ENCODE data around the gene POPDC2.

Gene POPDC2

DNA sequence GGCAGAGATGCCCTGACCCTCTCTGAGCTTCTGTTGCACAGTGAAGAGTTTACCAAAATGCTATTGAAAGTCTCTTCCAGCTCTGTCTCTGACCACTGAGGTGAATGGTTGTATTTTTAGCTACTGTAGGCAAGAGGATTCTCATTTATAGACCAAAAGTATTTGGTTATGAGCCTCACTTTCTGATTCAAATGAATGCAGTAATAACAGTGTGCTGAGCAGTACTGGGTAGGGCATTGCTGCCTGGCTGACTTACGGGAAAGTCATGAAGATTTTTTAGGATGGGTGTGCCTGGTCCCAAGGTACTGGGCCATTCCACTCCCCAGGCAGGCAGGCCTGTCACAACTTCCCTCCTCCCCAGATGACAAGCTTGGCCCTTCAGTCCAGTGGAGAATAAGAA, 47.2 kb downstream of the POPDC2 start:
- H3K4me1 ChIP-seq (ENCODE audit: control insufficient read depth, insufficient read depth, low read length), result no peaks in the 10 kb centered on the region
- H3K9me3 ChIP-seq (ENCODE audit: control insufficient read depth, insufficient read depth, low read depth, low read length), result no peaks in the 10 kb centered on the region
- ChIA-PET POLR2A (no interaction called here), CTCF (interaction anchor here (0.6 kb wide), 1 partner anchor 14 kb away, joined by 4 read pairs; no protein-coding TSS in a partner anchor)
- no peak overlapping the region for H3K27ac ChIP-seq (ENCODE audit: extremely low read depth, low read depth, low read length)
- no peak overlapping the region for H3K4me3 ChIP-seq (ENCODE audit: low read depth, low read length)
- TF ChIP-seq KLF10 (tag by site-specific recombination; IDR thresholded peaks at IDR 0.05), result no peak
- TF ChIP-seq, protein P1, sequence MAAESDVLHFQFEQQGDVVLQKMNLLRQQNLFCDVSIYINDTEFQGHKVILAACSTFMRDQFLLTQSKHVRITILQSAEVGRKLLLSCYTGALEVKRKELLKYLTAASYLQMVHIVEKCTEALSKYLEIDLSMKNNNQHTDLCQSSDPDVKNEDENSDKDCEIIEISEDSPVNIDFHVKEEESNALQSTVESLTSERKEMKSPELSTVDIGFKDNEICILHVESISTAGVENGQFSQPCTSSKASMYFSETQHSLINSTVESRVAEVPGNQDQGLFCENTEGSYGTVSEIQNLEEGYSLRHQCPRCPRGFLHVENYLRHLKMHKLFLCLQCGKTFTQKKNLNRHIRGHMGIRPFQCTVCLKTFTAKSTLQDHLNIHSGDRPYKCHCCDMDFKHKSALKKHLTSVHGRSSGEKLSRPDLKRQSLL (tag by site-specific recombination; IDR thresholded peaks at IDR 0.05), result no peak
- no peak for TF ChIP-seq ZNF350 (tag by site-specific recombination; IDR thresholded peaks at IDR 0.05)
- TF ChIP-seq, protein P2, sequence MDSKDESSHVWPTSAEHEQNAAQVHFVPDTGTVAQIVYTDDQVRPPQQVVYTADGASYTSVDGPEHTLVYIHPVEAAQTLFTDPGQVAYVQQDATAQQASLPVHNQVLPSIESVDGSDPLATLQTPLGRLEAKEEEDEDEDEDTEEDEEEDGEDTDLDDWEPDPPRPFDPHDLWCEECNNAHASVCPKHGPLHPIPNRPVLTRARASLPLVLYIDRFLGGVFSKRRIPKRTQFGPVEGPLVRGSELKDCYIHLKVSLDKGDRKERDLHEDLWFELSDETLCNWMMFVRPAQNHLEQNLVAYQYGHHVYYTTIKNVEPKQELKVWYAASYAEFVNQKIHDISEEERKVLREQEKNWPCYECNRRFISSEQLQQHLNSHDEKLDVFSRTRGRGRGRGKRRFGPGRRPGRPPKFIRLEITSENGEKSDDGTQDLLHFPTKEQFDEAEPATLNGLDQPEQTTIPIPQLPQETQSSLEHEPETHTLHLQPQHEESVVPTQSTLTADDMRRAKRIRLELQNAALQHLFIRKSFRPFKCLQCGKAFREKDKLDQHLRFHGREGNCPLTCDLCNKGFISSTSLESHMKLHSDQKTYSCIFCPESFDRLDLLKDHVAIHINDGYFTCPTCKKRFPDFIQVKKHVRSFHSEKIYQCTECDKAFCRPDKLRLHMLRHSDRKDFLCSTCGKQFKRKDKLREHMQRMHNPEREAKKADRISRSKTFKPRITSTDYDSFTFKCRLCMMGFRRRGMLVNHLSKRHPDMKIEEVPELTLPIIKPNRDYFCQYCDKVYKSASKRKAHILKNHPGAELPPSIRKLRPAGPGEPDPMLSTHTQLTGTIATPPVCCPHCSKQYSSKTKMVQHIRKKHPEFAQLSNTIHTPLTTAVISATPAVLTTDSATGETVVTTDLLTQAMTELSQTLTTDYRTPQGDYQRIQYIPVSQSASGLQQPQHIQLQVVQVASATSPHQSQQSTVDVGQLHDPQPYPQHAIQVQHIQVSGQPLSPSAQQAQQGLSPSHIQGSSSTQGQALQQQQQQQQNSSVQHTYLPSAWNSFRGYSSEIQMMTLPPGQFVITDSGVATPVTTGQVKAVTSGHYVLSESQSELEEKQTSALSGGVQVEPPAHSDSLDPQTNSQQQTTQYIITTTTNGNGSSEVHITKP (tag by site-specific recombination; IDR thresholded peaks at IDR 0.05), result no peak
- TF ChIP-seq, protein P3, sequence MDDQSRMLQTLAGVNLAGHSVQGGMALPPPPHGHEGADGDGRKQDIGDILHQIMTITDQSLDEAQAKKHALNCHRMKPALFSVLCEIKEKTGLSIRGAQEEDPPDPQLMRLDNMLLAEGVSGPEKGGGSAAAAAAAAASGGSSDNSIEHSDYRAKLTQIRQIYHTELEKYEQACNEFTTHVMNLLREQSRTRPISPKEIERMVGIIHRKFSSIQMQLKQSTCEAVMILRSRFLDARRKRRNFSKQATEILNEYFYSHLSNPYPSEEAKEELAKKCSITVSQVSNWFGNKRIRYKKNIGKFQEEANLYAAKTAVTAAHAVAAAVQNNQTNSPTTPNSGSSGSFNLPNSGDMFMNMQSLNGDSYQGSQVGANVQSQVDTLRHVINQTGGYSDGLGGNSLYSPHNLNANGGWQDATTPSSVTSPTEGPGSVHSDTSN (CRISPR knock-in tag; IDR thresholded peaks at IDR 0.05), result no peak
- TF ChIP-seq, protein P4, sequence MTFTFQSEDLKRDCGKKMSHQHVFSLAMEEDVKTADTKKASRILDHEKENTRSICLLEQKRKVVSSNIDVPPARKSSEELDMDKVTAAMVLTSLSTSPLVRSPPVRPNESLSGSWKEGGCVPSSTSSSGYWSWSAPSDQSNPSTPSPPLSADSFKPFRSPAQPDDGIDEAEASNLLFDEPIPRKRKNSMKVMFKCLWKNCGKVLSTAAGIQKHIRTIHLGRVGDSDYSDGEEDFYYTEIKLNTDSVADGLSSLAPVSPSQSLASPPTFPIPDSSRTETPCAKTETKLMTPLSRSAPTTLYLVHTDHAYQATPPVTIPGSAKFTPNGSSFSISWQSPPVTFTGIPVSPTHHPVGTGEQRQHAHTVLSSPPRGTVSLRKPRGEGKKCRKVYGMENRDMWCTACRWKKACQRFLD (tag by site-specific recombination; IDR thresholded peaks at IDR 0.05), result no peak
- no peak for TF ChIP-seq ZNF335 (tag by site-specific recombination; conservative IDR thresholded peaks at IDR 0.05)
- no peak for TF ChIP-seq ZNF555 (tag by site-specific recombination; conservative IDR thresholded peaks at IDR 0.05)
- TF ChIP-seq, protein P5, sequence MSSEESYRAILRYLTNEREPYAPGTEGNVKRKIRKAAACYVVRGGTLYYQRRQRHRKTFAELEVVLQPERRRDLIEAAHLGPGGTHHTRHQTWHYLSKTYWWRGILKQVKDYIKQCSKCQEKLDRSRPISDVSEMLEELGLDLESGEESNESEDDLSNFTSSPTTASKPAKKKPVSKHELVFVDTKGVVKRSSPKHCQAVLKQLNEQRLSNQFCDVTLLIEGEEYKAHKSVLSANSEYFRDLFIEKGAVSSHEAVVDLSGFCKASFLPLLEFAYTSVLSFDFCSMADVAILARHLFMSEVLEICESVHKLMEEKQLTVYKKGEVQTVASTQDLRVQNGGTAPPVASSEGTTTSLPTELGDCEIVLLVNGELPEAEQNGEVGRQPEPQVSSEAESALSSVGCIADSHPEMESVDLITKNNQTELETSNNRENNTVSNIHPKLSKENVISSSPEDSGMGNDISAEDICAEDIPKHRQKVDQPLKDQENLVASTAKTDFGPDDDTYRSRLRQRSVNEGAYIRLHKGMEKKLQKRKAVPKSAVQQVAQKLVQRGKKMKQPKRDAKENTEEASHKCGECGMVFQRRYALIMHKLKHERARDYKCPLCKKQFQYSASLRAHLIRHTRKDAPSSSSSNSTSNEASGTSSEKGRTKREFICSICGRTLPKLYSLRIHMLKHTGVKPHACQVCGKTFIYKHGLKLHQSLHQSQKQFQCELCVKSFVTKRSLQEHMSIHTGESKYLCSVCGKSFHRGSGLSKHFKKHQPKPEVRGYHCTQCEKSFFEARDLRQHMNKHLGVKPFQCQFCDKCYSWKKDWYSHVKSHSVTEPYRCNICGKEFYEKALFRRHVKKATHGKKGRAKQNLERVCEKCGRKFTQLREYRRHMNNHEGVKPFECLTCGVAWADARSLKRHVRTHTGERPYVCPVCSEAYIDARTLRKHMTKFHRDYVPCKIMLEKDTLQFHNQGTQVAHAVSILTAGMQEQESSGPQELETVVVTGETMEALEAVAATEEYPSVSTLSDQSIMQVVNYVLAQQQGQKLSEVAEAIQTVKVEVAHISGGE (tag by site-specific recombination; conservative IDR thresholded peaks at IDR 0.05; ENCODE audit: low read depth), result no peak
- TF ChIP-seq, protein P6, sequence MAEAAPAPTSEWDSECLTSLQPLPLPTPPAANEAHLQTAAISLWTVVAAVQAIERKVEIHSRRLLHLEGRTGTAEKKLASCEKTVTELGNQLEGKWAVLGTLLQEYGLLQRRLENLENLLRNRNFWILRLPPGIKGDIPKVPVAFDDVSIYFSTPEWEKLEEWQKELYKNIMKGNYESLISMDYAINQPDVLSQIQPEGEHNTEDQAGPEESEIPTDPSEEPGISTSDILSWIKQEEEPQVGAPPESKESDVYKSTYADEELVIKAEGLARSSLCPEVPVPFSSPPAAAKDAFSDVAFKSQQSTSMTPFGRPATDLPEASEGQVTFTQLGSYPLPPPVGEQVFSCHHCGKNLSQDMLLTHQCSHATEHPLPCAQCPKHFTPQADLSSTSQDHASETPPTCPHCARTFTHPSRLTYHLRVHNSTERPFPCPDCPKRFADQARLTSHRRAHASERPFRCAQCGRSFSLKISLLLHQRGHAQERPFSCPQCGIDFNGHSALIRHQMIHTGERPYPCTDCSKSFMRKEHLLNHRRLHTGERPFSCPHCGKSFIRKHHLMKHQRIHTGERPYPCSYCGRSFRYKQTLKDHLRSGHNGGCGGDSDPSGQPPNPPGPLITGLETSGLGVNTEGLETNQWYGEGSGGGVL (tag by site-specific recombination; IDR thresholded peaks at IDR 0.05), result no peak
- TF ChIP-seq ZBTB1 (tag by site-specific recombination; IDR thresholded peaks at IDR 0.05), result no peak
- TF ChIP-seq ZNF10 (tag by site-specific recombination; IDR thresholded peaks at IDR 0.05), result no peak
- no peak for TF ChIP-seq ZNF132 (tag by site-specific recombination; IDR thresholded peaks at IDR 0.05; ENCODE audit: borderline replicate concordance)
- TF ChIP-seq ZNF514 (tag by site-specific recombination; IDR thresholded peaks at IDR 0.05), result no peak
- TF ChIP-seq, protein P7, sequence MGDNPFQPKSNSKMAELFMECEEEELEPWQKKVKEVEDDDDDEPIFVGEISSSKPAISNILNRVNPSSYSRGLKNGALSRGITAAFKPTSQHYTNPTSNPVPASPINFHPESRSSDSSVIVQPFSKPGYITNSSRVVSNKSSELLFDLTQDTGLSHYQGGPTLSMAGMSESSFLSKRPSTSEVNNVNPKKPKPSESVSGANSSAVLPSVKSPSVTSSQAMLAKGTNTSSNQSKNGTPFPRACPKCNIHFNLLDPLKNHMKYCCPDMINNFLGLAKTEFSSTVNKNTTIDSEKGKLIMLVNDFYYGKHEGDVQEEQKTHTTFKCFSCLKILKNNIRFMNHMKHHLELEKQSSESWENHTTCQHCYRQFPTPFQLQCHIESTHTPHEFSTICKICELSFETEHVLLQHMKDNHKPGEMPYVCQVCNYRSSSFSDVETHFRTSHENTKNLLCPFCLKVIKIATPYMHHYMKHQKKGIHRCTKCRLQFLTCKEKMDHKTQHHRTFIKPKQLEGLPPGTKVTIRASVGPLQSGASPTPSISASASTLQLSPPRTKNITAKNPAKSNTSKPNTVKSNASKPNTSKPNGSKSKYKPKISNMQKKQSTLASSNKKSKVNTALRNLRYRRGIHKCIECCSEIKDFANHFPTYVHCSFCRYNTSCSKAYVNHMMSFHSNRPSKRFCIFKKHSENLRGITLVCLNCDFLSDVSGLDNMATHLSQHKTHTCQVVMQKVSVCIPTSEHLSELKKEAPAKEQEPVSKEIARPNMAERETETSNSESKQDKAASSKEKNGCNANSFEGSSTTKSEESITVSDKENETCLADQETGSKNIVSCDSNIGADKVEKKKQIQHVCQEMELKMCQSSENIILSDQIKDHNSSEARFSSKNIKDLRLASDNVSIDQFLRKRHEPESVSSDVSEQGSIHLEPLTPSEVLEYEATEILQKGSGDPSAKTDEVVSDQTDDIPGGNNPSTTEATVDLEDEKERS (tag by site-specific recombination; IDR thresholded peaks at IDR 0.05), result no peak
- TF ChIP-seq BCL11A (tag by site-specific recombination; IDR thresholded peaks at IDR 0.05; ENCODE audit: low read depth), result no peak
- TF ChIP-seq ZNF404 (tag by site-specific recombination; IDR thresholded peaks at IDR 0.05), result no peak
- TF ChIP-seq, protein P8, sequence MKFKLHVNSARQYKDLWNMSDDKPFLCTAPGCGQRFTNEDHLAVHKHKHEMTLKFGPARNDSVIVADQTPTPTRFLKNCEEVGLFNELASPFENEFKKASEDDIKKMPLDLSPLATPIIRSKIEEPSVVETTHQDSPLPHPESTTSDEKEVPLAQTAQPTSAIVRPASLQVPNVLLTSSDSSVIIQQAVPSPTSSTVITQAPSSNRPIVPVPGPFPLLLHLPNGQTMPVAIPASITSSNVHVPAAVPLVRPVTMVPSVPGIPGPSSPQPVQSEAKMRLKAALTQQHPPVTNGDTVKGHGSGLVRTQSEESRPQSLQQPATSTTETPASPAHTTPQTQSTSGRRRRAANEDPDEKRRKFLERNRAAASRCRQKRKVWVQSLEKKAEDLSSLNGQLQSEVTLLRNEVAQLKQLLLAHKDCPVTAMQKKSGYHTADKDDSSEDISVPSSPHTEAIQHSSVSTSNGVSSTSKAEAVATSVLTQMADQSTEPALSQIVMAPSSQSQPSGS (tag by site-specific recombination; IDR thresholded peaks at IDR 0.05; ENCODE audit: low read depth), result no peak
- no peaks in the 10 kb centered on the region for H3K36me3 ChIP-seq (ENCODE audit: control insufficient read depth in 2 of 2, insufficient read depth in 1 of 2, low read length in 2 of 2)
